COLO668 (cell line): Measurements from ENCODE around the gene INSR.

Experiments
- DNase-seq: peaks from one replicate; lab custom pipeline; 2025; ENCODE audit not compliant: unreplicated experiment; lab: John Stamatoyannopoulos, UW

INSR gene

GRCh38 chr19:7197119-7197759, 97.0 kb downstream of the INSR start:
- DNase-seq = peak; percentile 87

GRCh38 chr19:7196763-7197118, 97.5 kb downstream of the INSR start:
- DNase-seq = no peak

- DNase-seq = no peak
Measured at GRCh38 chr19:7195046-7195445, 99.2 kb downstream of the INSR start.

GRCh38 chr19:7194566-7194965, 99.6 kb downstream of the INSR start:
- no peak for DNase-seq

- DNase-seq = no peak
Measured at GRCh38 chr19:7191946-7192691, 102.1 kb downstream of the INSR start.

GRCh38 chr19:7188698-7189629, 105.2 kb downstream of the INSR start:
- peak; percentile 54 for DNase-seq

- DNase-seq = no peak
Measured at GRCh38 chr19:7187605-7188339, 106.4 kb downstream of the INSR start.

GRCh38 chr19:7182489-7182888, 111.7 kb downstream of the INSR start:
- DNase-seq = no peak

- DNase-seq = no peak
Measured at GRCh38 chr19:7179917-7180306, 114.3 kb downstream of the INSR start.

- DNase-seq = no peak
Measured at GRCh38 chr19:7177926-7178325, 116.3 kb downstream of the INSR start.

- peak; percentile 17 for DNase-seq
Measured at GRCh38 chr19:7176792-7177191, 117.4 kb downstream of the INSR start.

- DNase-seq = no peak
Measured at GRCh38 chr19:7172794-7173193, 121.4 kb downstream of the INSR start.

GRCh38 chr19:7170983-7171382, 123.2 kb downstream of the INSR start:
- no peak for DNase-seq

GRCh38 chr19:7168941-7169340, 125.3 kb downstream of the INSR start:
- no peak for DNase-seq

- DNase-seq = no peak
Measured at GRCh38 chr19:7161292-7161691, 132.9 kb downstream of the INSR start.

- DNase-seq = peak; percentile 35
Measured at GRCh38 chr19:7159105-7159933, 134.9 kb downstream of the INSR start.

- DNase-seq = no peak
Measured at GRCh38 chr19:7153022-7153421, 141.2 kb downstream of the INSR start.

- no peak for DNase-seq
Measured at GRCh38 chr19:7152568-7152967, 141.6 kb downstream of the INSR start.

GRCh38 chr19:7149956-7150705, 144.1 kb downstream of the INSR start:
- no peak for DNase-seq
